Anterior cingulate cortex (tissue), 58 donors: ENCODE measurements around the gene PRKCZ.
"Not testable (repeated sequence)": the region's sequence is repeated elsewhere in the genome, so short reads cannot be mapped to it uniquely, and the experiment has no call there.

ENCODE experiments used
- DNase-seq, 58 donors: peaks; one replicate each; lab custom pipeline; 2025; lab: John Stamatoyannopoulos, UW

The PRKCZ gene

GRCh38 chr1:2129256-2129943 is 79.2 kb downstream of the PRKCZ start:
- DNase-seq, result no peak

- DNase-seq, result no peak
Observed at GRCh38 chr1:2130156-2130555, 79.9 kb downstream of the PRKCZ start.

GRCh38 chr1:2130871-2131289 is 80.7 kb downstream of the PRKCZ start:
- no peak for DNase-seq

GRCh38 chr1:2132222-2133038 is 82.2 kb downstream of the PRKCZ start:
- DNase-seq, result peak in 21 of 58 donors; percentile 20 to 55 (median 35)

GRCh38 chr1:2133039-2133878 is 83.0 kb downstream of the PRKCZ start:
- peak in 57 of 58 donors; percentile 62 to 99 (median 94) for DNase-seq

- no peak for DNase-seq
Observed at GRCh38 chr1:2133879-2134215, 83.6 kb downstream of the PRKCZ start.

- peak in 1 of 58 donors; percentile 23 for DNase-seq
Observed at GRCh38 chr1:2134266-2134620, 84.0 kb downstream of the PRKCZ start.

GRCh38 chr1:2134621-2135307 is 84.6 kb downstream of the PRKCZ start:
- no peak for DNase-seq

- DNase-seq, result peak in 13 of 58 donors; percentile 20 to 59 (median 40)
Observed at GRCh38 chr1:2135441-2135841, 85.2 kb downstream of the PRKCZ start.

- DNase-seq, result no peak
Observed at GRCh38 chr1:2135941-2136340, 85.7 kb downstream of the PRKCZ start.

- no peak for DNase-seq
Observed at GRCh38 chr1:2136386-2137235, 86.4 kb downstream of the PRKCZ start.

GRCh38 chr1:2137257-2138121 is 87.3 kb downstream of the PRKCZ start:
- no peak for DNase-seq

- DNase-seq, result not testable (repeated sequence)
Observed at GRCh38 chr1:2139156-2139555, 88.9 kb downstream of the PRKCZ start.

GRCh38 chr1:2141025-2141424 is 90.8 kb downstream of the PRKCZ start:
- no peak for DNase-seq

- no peak for DNase-seq
Observed at GRCh38 chr1:2143814-2144500, 93.7 kb downstream of the PRKCZ start.

- no peak for DNase-seq
Observed at GRCh38 chr1:2144501-2145090, 94.4 kb downstream of the PRKCZ start.
